ENCODE results near the gene XRCC1.

DNA sequence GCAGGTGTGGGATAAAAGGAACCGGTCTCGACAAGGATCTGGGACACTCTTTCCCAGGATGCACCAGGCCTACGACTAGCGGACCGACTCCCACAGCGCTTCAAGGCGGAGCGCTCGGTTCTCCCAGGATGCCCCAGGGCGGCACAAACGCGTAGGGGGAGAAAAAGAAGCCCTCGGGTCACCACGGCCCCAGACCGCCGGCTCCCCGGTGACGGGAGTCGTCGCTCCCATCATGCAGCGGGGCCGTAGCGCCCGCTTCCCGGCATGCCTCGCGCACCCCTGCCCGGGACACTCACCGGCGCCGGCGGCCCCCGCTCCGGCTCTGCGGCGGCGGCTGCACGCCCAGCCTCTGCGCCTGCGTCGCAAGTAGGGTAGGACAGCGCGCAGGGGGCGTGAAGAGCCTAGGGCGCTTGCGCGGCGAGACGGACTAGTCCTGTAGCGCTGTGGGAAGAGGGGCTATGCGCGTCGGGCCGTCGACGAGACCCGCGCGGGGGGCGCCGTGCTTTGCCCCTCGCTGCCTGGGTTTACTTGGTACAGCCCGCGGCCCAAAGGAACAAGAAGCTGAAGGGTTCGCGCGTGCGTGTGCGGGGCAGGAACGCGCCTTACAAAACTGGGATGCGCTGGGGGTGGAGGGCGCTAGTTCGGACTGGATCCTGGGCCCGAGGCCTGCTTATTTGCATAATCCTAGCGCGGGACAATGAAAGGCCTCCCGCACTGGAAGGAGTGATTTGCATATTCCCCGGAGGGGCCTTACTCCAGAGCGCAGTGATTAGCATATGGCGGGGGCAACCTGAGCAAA is 44.1 kb upstream of the XRCC1 start, which contains the start of gene ZNF428:
- no peak for TF ChIP-seq CTCF (IDR thresholded peaks at IDR 0.05)
- TF ChIP-seq POLR2A (IDR thresholded peaks at IDR 0.05), result peak in 1 of 2 donors; percentile 84

All from thyroid gland (tissue), 4 donors.